Right ventricle myocardium inferior (tissue), 1 donor: ENCODE measurements around the gene SMARCA4. TPM values are rescaled to one million over a fixed set of nuclear protein-coding genes. Genes with fewer than 3 reads are reported as not detected.
"Not testable (repeated sequence)": the region's sequence is repeated elsewhere in the genome, so short reads cannot be mapped to it uniquely, and the experiment has no call there.

Experiments
- ATAC-seq: fragments of 200-7000 bp; cut with Tn5 transposase; one replicate; pipeline ENCODE4 v1.9.1; 2020; ENCODE audit warnings: mild to moderate bottlenecking, moderate library complexity
- DNase-seq: peaks from one replicate; pipeline ENCODE4 v3.0.0; 2021; ENCODE audit errors: missing footprints
- intact Hi-C: fragments of 100-400 bp; cut with DNase I; formaldehyde crosslinking; loops from one replicate; pipeline ENCODE4 v1.11.0; 2022
- total RNA-seq: library from RNA; stranded (reverse); fragmentation: NEBNext Ultra II Directional; extraction: Animal tissue kit (Norgen Biotek cat#: 25700); gene quantifications from one replicate; pipeline ENCODE4 v1.2.1, GENCODE V29; 2021
- donor health status: DM: no; HTN: yes; CAD: no; lungs with severe emphysema.

Gene SMARCA4
- total RNA-seq, 1 donor from 2014 or later: 33.8 TPM

DNA sequence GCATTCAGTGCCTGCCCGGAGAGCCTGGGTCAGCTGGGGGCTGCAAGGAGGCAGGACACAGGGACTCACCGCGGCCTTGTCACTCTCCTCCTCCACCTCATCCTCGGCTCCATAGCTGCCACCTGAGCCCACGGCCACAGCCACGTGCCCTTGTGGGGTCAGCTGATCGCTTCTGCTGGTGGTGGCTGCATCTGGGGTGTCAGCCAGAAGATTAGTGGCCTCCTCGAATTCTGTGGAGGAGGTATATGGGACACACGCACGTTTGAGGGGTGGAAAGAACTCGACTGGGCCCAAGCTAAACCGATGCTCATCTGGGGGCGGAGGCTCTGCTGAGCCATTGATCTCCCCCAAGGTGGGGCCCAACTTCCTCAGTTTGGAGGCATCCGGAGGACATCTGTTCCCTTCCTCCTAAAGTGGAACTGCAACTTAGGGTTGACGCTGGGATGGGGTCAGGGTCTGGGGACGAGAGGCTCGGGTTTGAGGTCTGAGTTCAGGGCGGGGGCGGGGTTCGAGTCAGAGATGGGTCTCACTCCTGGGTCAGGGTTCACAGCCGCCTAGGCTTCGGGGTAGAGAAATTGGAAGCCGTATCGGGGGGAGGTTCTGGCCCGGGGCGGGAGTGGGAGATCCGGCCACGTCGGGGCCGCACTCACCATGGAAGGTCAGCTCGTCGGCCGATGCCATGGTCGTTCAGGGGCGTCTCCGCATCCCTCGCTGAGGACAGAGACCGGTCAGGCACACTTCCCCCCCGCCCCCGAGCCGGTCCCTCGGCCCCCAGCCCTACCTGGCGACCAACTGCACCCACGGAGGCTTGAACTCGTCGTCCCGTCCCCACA is 32.9 kb upstream of the SMARCA4 start:
- intact Hi-C loops: loop anchor here (2.0 kb wide), 1 partner anchor 57 kb away; the partner anchor contains the start of gene CARM1
- ATAC-seq (peak; percentile 2), DNase-seq (no peak)

DNA sequence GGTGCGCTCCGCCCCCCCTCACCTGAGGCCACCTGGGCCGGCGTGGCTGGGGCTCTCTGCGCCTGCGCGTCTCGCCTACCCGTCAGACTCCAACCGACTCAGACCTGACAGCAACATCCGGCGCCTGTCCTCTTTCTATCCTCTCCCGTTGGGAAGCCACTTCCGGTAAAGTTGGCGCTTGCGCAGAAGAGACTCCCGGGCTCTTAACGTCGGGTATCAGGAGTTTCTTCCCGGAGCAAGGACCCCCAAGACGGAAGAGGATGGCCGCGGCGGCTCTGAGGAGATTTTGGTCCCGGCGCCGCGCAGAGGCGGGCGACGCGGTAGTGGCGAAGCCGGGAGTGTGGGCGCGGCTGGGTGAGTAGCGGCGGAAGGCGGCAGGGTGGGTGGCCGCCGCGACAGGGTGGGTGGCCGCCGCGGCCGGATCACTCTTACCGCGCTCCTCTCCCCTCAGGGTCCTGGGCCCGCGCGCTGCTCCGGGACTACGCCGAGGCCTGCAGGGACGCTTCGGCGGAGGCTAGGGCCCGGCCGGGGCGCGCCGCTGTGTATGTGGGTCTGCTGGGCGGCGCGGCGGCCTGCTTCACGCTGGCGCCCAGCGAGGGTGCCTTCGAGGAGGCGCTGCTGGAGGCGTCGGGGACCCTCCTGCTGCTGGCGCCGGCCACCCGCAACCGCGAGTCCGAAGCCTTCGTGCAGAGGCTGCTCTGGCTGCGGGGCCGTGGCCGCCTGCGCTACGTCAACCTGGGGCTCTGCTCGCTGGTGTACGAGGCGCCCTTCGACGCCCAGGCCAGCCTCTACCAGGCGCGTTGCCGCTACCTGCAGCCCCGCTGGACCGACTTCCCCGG is 32.0 kb upstream of the SMARCA4 start, which contains the start of the genes TIMM29 and YIPF2:
TIMM29 (plus strand) TSS at position 249 of the 839 bp plus-strand sequence; CDS start at position 261, 12 bp downstream.
YIPF2 (minus strand) TSS at position 77 of the 839 bp plus-strand sequence. CDS start 229 bp downstream, outside the sequence.
- ATAC-seq (peak; percentile 97), DNase-seq (peak; percentile 96)
- intact Hi-C loops: loop anchor here (2.0 kb wide), 1 partner anchor 58 kb away; the partner anchor contains the start of gene CARM1

GRCh38 chr19:10929402-10929794 is 31.4 kb upstream of the SMARCA4 start:
- no peak for ATAC-seq
- peak; percentile 64 for DNase-seq
- intact Hi-C loops: loop anchor here (2.0 kb wide), 1 partner anchor 59 kb away; the partner anchor contains the start of gene CARM1

- DNase-seq (no peak), ATAC-seq (no peak)
- intact Hi-C loops: loop anchor here (5.0 kb wide), 2 partner anchors 42 to 192 kb away; no protein-coding TSS in a partner anchor
These were observed 25.3 kb upstream of the SMARCA4 start for GRCh38 chr19:10935371-10936059.

DNA sequence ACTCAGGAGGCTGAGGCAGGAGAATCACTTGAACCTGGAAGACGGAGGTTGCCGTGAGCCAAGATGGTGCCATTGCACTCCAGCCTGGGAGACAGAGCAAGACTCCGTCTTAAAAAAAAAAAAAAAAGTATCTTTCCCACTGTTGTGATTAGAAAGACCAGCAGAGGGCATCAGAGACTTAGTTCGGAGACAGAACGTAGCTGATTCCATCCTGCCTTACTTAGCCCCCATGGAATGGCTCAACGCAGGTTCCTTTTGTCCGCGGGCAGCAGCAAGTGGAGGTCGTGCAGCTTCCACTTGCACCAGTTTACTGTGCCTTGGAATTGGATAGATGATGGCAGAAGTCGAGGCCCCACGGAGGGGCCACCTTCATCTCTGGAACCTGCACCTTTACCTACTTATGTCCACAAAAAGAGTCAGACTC is 24.2 kb upstream of the SMARCA4 start:
- peak; percentile 70 for ATAC-seq
- no peak for DNase-seq

DNA sequence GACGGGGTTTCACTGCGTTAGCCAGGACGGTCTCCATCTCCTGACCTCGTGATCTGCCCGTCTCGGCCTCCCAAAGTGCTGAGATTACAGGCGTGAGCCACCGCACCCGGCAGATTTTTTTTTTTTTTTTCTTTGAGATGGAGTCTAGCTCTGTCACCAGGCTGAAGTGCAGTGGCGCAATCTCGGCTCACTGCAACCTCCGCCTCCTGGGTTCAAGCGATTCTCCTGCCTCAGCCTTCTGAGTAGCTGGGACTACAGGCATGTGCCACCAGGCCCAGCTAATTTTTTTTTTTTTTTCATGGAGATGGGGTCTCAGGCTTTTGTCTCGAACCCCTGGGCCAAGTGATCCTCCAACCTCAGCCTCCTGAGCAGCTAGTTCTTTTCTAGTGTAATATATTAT is 19.2 kb upstream of the SMARCA4 start:
- intact Hi-C loops, ATAC-seq, DNase-seq: not testable (repeated sequence)

More for the DNA sequence above, 24.2 kb upstream of the SMARCA4 start:
- intact Hi-C loops: loop anchor here (5.0 kb wide), 2 partner anchors 41 to 191 kb away; no protein-coding TSS in a partner anchor

DNA sequence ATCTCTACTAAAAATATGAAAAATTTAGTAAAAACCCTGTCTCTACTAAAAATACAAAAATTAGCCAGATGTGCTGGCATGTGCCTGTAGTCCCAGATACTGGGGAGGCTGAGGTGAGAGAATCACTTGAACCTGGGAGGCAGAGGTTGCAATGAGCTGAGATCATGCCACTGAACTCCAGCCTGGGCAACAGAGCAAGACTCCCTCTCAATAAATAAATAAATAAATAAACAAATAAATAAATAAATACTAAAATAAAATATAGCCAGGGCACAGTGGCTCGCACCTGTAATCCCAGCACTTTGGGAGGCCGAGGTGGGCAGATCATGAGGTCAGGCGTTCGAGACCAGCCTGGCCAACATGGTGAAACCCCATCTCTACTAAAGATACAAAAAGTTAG is 17.4 kb upstream of the SMARCA4 start:
- DNase-seq, intact Hi-C loops, ATAC-seq: not testable (repeated sequence)

DNA sequence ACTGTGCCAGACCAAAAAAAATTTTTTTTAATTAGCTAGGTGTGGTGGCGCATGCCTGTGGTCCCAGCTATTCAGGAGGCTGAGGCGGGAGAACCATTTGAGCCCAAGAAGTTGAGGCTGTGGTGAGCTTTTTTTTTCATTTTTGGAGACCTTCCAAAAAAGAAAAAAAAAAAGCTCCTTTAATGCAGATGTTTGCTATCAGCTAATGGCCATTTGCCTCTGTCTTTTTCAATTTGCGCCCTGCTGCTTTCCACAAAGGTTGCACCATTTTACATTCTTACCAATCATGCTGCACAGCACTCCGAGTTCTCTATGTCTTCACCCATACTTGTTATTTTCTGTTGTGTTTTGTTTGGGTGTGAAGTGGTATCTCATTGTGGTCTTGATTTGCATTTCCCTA is 15.6 kb upstream of the SMARCA4 start:
- ATAC-seq: no peak

GRCh38 chr19:10946958-10947657 is 13.7 kb upstream of the SMARCA4 start:
- intact Hi-C loops: no loop called here
- DNase-seq (no peak), ATAC-seq (no peak)

More for the DNA sequence above, 15.6 kb upstream of the SMARCA4 start:
- DNase-seq: no peak
- intact Hi-C loops: no loop called here

DNA sequence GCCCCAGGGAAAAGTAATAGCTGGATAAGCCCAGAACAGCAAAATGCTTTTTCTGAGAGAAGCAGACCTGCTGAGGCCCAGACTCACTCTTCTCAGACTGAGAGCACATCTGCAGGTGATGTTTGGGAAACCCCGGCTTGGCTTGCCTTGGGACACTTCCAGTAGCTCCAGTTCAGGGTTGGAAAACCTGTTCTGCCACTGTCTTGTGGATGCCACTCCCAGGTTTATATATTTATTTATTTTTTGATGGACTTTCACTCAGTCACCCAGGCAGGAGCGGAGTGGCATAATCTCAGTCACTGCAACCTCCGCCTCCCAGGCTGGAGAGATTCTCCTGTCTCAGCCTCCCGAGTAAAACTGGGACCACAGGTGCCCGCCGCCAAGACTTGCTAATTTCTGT is 8.0 kb upstream of the SMARCA4 start:
- ATAC-seq: no peak
- intact Hi-C loops: no loop called here

DNA sequence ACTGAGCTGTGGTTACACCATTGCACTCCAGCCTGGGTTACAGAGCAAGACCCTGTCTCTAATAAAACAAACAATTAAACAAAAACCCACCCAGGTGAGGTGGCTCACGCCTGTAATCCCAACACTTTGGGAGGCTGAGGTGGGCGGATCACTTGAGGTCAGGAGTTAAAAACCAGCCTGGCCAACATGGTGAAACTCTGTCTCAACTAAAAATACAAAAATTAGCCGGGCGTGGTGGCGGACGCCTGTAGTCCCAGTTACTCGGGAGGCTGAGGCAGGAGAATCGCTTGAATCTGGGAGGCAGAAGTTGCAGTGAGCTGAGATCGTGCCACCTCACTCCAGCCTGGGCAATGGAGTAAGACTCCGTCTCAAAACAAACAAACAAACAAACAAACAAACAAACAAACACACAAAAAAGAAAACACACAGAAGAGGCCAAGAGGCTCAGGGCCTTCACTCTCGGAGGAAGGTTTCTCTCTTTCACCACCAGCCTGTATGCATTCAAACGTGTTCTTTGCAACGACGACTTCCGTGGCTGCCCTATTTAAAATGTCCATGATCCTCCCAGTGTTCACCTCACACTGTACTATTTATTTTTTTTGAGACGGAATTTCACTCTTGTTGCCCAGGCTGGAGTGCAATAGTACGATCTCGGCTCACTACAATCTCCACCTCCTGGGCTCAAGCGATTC is 1.4 kb upstream of the SMARCA4 start:
- ATAC-seq, intact Hi-C loops: not testable (repeated sequence)

More for the DNA sequence above, 8.0 kb upstream of the SMARCA4 start:
- no peak for DNase-seq

GRCh38 chr19:10961073-10961860 is 437 bp downstream of the SMARCA4 start:
- peak; percentile 89 for DNase-seq
- intact Hi-C loops: no loop called here

More for the DNA sequence above, 1.4 kb upstream of the SMARCA4 start:
- DNase-seq: not testable (repeated sequence)

DNA sequence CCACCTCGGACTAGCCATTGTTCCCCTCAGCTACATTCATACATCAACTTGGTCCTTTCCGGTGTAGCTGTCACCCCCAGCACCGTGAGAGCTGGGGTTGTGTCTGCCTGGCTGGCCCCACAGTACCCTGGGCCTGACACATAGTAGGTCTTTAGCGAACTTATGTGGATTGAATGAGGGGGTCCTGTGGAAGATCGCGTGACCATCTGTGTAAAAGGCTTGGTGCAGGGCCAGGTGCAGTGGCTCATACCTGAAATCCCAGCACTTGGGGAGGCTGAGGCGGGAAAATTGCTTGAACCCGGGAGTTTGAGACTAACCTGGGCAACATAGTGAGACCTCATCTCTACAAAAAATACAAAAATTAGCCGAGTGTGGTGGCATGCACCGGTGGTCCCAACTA is 2.0 kb downstream of the SMARCA4 start:
- intact Hi-C loops: no loop called here
- no peak for DNase-seq
- no peak for ATAC-seq

More at GRCh38 chr19:10961073-10961860, 437 bp downstream of the SMARCA4 start:
- ATAC-seq: peak; percentile 30

GRCh38 chr19:10963865-10964264 is 3.0 kb downstream of the SMARCA4 start:
- DNase-seq: no peak
- intact Hi-C loops: no loop called here
- ATAC-seq: no peak

DNA sequence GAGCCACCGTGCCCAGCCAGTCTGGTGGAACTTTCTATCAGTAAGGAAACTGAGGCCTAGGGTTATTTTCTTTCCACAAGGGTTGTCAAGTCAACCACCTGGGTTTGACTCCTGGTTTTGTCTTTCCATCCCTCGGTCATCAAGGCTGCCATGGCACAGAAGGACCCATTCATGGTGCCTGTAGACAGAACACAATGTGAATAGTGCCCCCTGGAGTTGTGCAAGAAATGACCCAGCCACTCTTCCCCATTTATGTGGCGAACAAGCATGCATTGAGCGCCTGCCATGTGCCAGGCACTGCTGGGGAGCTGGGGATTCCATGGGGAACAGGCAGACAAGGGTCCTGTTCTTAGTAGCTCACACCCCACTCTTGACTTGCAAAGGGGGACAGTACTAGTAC is 4.1 kb downstream of the SMARCA4 start:
- intact Hi-C loops: no loop called here
- DNase-seq: no peak
- ATAC-seq: no peak

DNA sequence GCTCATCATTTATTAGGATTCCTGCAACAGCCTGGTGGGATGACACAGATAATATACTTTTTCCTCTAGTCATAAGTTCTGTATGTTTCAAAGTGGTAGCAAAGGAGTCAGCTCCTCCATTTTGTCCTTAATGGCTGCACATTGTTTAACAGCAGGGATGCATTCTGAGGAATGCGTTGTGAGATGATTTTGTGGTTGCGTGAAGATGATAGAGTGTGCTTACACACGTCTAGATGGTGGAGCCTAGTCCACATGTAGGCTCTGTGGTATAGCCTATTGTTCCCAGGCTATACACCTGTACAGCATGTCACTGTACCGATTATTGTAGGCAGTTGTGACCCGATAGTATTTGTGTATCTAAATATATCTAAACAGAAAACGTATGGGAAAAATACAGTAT is 4.6 kb downstream of the SMARCA4 start:
- ATAC-seq (no peak), DNase-seq (no peak)
- intact Hi-C loops: no loop called here
